Measurements from ENCODE around the gene RHOJ. TPM values are rescaled to one million over a fixed set of nuclear protein-coding genes. Genes with fewer than 3 reads are reported as not detected.

RHOJ gene
- total and polyA plus RNA-seq, 8 donors = 21.5 to 66.7 (median 60.2) TPM

- DNase-seq = no peak
- no peak for ATAC-seq
- peak overlapping the region in 1 of 2 donors; percentile 90 for H3K27ac ChIP-seq
- intact Hi-C loops (cut with DNase I) = no loop called here
- H3K27me3 ChIP-seq = peaks cover 0 to 10% of the 10 kb centered on the region in 2 donors
- H3K36me3 ChIP-seq = no peaks in the 10 kb centered on the region
- no peak for TF ChIP-seq CTCF (IDR thresholded peaks at IDR 0.05)
- H3K4me3 ChIP-seq = no peak overlapping the region
- no peaks in the 10 kb centered on the region for H3K9me3 ChIP-seq
- H3K4me1 ChIP-seq = no peaks in the 10 kb centered on the region
Measured at GRCh38 chr14:63203015-63203414, 1.2 kb upstream of the RHOJ start.

- Histone ChIP-seq H3K36me3 (no peaks in the 10 kb centered on the region), H3K27me3 (peaks cover 0 to 10% of the 10 kb centered on the region in 2 donors), H3K27ac (peak overlapping the region; percentile 79 to 90), H3K4me1 (no peaks in the 10 kb centered on the region), H3K4me3 (peak overlapping the region; percentile 32 to 38), H3K9me3 (no peaks in the 10 kb centered on the region)
- intact Hi-C loops (cut with DNase I) = no loop called here
- peak; percentile 88 for ATAC-seq
- peak in 3 of 4 donors; percentile 71 to 94 (median 90) for DNase-seq
- no peak for TF ChIP-seq CTCF (IDR thresholded peaks at IDR 0.05)
Measured at GRCh38 chr14:63203618-63204406, 431 bp upstream of the RHOJ start.

DNA sequence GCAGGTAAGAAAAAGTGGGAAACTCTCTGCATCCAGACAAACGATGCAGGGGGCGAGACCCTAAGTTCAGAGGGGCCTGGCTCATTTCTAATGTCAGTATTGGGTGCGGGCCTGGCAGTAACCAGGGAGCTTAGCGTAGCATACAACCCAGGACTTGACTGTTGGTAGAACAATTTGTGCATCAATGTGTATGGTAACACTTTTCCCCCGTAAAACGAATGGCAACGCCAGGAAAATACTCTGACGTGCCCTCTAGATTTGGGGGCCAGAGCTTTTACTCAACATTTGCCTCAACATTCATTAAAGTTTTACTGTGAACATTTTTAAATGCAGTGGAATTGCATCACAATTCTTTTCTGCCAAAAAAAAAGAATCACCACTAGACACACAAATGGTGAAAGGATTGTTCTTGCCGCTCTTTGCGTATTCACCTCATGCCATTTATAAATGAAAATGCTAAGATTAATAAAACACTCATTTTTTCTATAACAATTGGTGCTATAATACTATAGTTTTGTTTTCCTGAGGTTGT, 867 bp downstream of the RHOJ start:
- ATAC-seq = peak; percentile 16
- Histone ChIP-seq H3K4me1 (no peaks in the 10 kb centered on the region), H3K9me3 (no peaks in the 10 kb centered on the region), H3K4me3 (peak overlapping the region; percentile 32 to 38), H3K27me3 (peaks cover 0 to 10% of the 10 kb centered on the region in 2 donors), H3K36me3 (no peaks in the 10 kb centered on the region), H3K27ac (peak overlapping the region; percentile 79 to 90)
- DNase-seq = peak in 1 of 4 donors; percentile 43
- TF ChIP-seq CTCF (IDR thresholded peaks at IDR 0.05) = no peak
- intact Hi-C loops (cut with DNase I) = no loop called here

- H3K4me3 ChIP-seq = peak overlapping the region; percentile 32 to 38
- no peaks in the 10 kb centered on the region for H3K4me1 ChIP-seq
- no peaks in the 10 kb centered on the region for H3K36me3 ChIP-seq
- intact Hi-C loops (cut with DNase I) = no loop called here
- no peak for ATAC-seq
- DNase-seq = no peak
- TF ChIP-seq CTCF (IDR thresholded peaks at IDR 0.05) = no peak
- H3K27me3 ChIP-seq = peaks cover 0 to 10% of the 10 kb centered on the region in 2 donors
- H3K9me3 ChIP-seq = no peaks in the 10 kb centered on the region
- H3K27ac ChIP-seq = peak overlapping the region; percentile 79 to 90
Measured at GRCh38 chr14:63205866-63206265, 1.6 kb downstream of the RHOJ start.

- intact Hi-C loops (cut with DNase I) = no loop called here
- no peak for TF ChIP-seq CTCF (IDR thresholded peaks at IDR 0.05)
- Histone ChIP-seq H3K4me1 (no peaks in the 10 kb centered on the region), H3K27me3 (peaks cover 0 to 5% of the 10 kb centered on the region in 2 donors), H3K9me3 (no peaks in the 10 kb centered on the region), H3K36me3 (peaks cover 0 to 4% of the 10 kb centered on the region in 2 donors), H3K4me3 (no peak overlapping the region), H3K27ac (no peak overlapping the region)
- ATAC-seq (no peak), DNase-seq (no peak)
Measured at GRCh38 chr14:63209160-63209559, 4.9 kb downstream of the RHOJ start.

Measured in left lung (tissue), 10 donors.